GM19238 (cell line): ENCODE measurements around the gene PRSS27.

Experiments used
- DNase-seq: peaks from one replicate; pipeline ENCODE4 v3.0.0; 2011; ENCODE audit warnings: low spot score; ENCODE audit not compliant: insufficient read length

PRSS27 gene

DNA sequence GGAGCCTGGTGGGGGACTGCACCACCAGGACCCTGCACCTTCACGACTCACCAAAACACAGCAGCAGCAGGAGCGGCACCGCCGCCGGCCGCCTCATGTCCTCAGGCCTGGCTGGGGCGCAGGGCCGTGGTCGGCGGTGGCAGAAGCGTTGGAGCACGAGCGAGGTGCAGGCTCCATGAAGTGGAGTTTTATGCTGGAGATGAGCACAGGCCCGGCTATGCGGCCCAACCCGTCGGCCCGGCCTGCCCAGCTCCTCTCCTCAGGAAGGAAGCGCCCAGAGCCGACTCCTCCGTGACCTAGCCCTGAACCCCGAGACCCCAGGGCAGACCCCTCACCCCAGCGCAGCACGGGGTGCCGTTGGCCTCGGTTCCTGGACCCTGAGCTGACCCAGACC lies at the start of gene PRSS27:
TSS of gene PRSS27 (minus strand) at position 161 of the 394 bp plus-strand sequence. CDS start at position 97, 64 bp downstream.
- no peak for DNase-seq

DNA sequence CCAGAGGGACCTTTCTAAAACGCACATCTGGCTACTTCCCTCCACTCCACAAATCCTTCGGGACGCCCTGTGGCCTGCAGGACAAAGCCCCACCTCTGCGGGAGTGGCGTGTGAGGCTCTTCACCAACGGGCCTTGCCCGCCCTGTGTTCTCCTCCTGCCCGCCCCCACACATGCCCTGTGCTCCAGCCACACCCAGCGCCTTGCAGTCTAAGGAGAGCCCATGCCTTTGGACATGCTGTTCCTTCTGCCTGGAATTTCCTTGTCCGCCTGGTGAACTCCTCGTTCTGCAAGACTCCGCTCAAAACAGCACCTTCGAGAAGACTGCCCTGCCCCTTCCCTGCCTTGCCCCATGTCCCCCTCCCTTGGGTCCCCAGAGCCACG lies 49.6 kb upstream of the PRSS27 start:
- DNase-seq, result no peak

GRCh38 chr16:2769100-2769529 lies 49.1 kb upstream of the PRSS27 start:
- DNase-seq, result no peak

DNA sequence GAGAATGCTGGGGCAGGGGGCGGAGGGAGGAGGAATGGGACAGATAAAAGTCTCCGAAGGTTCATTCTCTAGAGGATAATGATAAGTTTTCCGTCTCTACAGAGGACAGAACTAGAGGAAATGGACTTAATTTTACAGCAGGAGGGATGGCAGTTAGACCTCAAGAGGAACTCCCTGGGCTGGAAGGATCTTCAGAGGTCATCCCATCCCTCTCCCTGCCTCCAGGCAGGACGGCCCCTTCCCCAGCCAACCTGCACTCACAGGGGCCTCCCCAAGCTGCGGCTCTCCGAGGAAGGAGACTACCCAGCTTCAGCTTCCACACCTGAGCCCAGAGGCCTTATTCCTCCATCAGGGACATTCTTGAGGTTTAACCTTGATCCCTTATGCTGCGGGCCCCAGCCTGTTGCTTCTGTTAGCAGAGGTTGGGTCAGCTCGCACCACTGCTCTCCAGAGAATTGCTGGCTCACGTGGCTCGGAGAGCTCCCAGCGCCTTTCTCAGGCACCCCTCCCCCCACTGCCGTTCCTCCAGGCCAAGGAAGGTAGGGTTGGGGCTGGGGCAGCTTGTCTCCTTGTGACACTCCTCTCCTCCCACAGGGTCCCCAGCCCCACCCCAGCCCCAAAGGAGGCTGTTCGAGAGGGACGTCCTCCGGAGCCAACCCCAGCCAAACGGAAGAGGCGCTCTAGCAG lies 48.5 kb upstream of the PRSS27 start:
- DNase-seq, result no peak

DNA sequence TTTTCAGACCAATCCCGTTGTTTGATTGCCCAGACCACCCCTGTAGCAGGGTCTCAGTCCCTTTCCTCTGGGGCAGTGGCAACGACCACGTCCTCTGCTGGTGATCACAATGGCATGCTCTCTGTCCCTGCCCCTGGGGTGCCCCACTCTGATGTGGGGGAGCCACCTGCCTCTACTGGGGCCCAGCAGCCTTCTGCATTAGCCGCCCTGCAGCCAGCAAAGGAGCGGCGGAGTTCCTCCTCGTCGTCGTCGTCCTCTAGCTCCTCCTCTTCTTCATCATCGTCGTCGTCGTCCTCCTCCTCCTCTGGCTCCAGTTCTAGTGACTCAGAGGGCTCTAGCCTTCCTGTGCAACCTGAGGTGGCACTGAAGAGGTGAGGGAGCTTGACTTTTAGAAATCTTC lies 47.9 kb upstream of the PRSS27 start:
- no peak for DNase-seq

DNA sequence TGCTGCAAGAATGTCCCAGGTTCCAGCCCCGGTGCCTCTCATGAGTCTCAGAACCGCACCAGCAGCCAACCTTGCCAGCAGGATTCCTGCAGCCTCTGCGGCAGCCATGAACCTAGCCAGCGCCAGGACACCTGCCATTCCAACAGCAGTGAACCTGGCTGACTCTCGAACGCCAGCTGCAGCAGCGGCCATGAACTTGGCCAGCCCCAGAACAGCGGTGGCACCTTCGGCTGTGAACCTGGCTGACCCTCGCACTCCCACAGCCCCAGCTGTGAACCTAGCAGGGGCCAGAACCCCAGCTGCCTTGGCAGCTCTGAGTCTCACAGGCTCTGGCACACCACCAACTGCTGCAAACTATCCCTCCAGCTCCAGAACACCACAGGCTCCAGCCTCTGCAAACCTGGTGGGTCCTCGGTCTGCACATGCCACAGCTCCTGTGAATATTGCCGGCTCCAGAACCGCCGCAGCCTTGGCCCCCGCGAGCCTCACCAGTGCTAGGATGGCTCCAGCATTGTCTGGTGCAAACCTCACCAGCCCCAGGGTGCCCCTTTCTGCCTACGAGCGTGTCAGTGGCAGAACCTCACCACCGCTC lies 47.2 kb upstream of the PRSS27 start:
- no peak for DNase-seq

DNA sequence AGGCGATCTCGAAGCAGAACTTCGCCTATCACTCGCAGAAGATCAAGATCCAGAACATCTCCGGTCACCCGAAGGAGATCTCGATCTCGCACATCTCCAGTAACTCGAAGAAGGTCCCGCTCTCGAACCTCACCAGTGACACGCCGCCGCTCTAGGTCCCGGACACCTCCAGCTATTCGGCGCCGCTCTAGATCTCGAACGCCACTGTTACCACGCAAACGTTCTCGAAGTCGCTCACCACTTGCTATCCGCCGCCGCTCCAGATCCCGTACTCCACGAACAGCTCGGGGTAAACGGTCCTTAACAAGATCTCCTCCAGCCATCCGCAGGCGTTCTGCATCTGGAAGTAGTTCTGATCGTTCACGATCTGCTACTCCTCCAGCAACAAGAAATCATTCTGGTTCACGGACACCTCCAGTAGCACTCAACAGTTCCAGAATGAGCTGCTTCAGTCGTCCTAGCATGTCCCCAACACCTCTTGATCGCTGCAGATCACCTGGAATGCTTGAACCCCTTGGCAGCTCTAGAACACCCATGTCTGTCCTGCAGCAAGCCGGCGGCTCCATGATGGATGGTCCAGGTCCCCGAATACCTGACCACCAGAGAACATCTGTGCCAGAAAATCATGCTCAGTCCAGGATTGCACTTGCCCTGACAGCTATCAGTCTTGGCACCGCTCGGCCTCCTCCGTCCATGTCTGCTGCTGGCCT lies 46.6 kb upstream of the PRSS27 start:
- DNase-seq, result no peak

- DNase-seq, result no peak
These were observed 45.7 kb upstream of the PRSS27 start for GRCh38 chr16:2765462-2766404.

GRCh38 chr16:2764718-2765117 lies 44.7 kb upstream of the PRSS27 start:
- DNase-seq, result no peak

GRCh38 chr16:2763173-2763572 lies 43.1 kb upstream of the PRSS27 start:
- no peak for DNase-seq

- DNase-seq, result no peak
These were observed 42.7 kb upstream of the PRSS27 start for GRCh38 chr16:2762711-2763110.

DNA sequence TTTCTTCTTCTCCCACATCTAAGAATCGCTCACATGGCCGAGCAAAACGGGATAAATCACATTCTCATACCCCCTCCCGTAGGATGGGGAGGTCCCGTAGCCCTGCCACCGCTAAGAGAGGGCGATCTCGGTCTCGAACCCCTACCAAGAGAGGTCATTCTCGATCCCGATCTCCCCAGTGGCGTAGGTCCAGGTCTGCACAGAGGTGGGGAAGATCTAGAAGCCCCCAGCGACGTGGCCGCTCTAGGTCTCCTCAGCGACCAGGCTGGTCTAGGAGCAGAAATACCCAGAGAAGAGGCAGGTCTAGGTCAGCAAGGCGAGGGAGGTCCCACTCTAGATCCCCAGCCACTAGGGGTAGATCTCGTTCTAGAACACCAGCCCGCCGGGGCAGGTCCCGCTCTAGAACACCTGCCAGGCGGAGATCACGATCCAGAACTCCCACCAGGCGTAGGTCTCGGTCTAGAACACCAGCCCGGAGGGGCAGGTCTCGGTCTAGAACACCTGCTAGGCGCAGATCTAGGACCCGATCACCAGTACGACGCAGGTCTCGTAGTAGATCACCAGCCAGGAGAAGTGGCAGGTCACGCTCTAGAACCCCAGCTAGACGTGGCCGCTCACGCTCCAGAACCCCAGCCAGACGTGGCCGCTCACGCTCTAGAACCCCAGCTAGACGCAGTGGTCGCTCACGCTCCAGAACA lies 42.0 kb upstream of the PRSS27 start:
- no peak for DNase-seq

GRCh38 chr16:2761472-2761871 lies 41.4 kb upstream of the PRSS27 start:
- DNase-seq, result no peak

DNA sequence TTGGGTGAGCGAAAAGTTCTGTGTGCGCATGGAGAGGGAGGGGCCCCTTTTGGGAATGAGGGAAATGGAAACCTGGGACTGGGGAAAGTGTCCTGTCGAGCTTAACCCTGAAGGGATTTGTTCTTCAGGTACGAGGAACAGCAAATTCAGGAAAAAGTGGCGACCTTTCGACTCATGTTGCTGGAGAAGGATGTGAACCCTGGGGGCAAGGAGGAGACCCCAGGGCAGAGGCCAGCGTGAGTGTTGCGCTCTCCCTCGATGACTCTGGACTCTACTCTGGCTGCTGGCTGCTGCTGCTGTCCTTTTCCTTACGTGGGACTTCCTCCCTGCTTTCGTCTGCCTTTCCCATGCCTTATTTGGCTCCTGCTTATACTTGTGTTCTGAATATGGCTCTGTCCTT lies 37.3 kb upstream of the PRSS27 start:
- no peak for DNase-seq

GRCh38 chr16:2756288-2757015 lies 36.4 kb upstream of the PRSS27 start:
- no peak for DNase-seq

- DNase-seq, result no peak
These were observed 35.1 kb upstream of the PRSS27 start for GRCh38 chr16:2755158-2755557.

GRCh38 chr16:2753733-2754020 lies 33.7 kb upstream of the PRSS27 start:
- no peak for DNase-seq

- peak; percentile 86 for DNase-seq
These were observed 33.1 kb upstream of the PRSS27 start for GRCh38 chr16:2752850-2753732.

DNA sequence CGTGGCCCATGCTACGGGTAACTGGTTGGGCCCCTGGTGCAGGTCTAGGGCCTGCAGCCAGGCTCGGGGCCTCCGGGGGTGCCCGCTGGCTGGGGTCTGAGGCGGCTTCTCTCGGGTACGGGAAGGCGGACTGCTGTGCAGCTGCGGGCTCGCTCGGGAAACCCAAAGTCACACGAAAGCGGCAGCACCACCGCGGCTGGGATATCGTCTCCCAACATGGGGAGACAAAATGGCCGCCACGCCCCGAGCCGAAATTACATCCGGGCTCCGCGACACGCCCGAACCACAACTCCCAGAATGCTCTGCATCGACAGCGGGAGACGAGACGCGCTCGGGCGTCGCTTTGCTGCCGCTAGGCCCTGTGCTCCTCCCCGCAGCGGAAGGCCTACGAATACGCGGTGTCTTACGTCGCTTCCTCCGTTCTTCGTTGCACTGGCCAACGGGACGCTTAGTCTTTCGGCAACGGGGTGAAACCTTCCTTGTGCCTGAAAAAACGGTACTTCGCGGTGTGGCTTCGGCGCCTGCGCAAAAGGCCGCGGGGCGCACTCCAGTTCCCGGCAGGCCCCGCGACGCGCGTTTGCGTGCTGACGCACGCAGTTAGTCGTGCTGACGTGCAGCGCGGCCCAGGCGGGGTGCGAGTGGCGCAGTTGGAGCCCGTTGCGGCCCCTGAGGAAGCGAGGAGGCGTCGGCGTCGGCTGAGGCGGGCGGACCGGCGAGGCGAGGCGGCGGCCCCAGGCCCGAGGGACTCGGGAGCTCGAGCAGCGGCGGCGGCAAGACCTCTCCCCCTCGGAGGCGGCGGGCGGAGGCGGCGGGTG lies 32.2 kb upstream of the PRSS27 start, which contains the start of gene SRRM2:
TSS of gene SRRM2 (plus strand) at position 604 of the 815 bp plus-strand sequence. CDS start 3,727 bp downstream, outside the sequence.
- peak; percentile 98 for DNase-seq
